Panc1 (cell line): ENCODE data around the gene ZNF334.

ENCODE experiments used
- CTCF ChIP-seq: fragments of 450-650 bp; IDR thresholded peaks from 2 replicates; pipeline ENCODE4 v1.5.1; 2017; ENCODE audit warnings: mild to moderate bottlenecking
- SIN3A ChIP-seq: IDR thresholded peaks from 2 replicates; pipeline ENCODE4 v1.6.1; 2012; ENCODE audit warnings: low read depth, mild to moderate bottlenecking, low read length, moderate library complexity, borderline replicate concordance; ENCODE audit not compliant: insufficient read depth

- no peak for TF ChIP-seq SIN3A
- no peak for TF ChIP-seq CTCF
Measured at GRCh38 chr20:46501337-46501942, 11.9 kb downstream of the ZNF334 start.
